ENCODE measurements around the gene SLCO3A1.

SLCO3A1 gene

DNA sequence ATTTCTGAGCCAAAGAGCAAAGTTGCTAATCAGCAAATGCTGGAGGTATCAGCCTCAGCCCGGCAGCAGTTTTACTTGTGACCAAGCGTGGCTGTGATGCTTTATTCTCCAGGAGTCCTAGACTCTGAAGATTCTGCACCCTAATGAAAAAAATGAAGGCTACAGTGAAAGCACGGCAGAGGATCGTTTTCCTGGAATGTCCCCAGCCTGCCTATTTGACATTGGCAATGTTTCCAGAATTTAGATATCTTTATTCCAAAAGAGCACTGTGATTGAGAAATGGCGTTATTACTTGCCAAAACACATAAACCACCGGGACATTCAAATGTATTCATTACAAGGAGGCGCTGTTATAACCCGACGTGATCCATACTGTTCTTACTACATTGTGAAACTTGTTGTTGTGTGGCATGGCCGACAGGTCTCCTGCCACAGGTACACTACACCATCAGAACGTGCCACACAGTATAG is 263.8 kb downstream of the SLCO3A1 start:
- no peak for DNase-seq (ENCODE audit: low read depth in 1 of 2, low spot score in 1 of 2)
- no peak overlapping the region for H3K4me3 ChIP-seq (replicated peaks; ENCODE audit: insufficient read depth, low read length)
- no peak for TF ChIP-seq SPI1 (IDR thresholded peaks at IDR 0.05; ENCODE audit: borderline replicate concordance, low read depth)
- TF ChIP-seq, protein P1, sequence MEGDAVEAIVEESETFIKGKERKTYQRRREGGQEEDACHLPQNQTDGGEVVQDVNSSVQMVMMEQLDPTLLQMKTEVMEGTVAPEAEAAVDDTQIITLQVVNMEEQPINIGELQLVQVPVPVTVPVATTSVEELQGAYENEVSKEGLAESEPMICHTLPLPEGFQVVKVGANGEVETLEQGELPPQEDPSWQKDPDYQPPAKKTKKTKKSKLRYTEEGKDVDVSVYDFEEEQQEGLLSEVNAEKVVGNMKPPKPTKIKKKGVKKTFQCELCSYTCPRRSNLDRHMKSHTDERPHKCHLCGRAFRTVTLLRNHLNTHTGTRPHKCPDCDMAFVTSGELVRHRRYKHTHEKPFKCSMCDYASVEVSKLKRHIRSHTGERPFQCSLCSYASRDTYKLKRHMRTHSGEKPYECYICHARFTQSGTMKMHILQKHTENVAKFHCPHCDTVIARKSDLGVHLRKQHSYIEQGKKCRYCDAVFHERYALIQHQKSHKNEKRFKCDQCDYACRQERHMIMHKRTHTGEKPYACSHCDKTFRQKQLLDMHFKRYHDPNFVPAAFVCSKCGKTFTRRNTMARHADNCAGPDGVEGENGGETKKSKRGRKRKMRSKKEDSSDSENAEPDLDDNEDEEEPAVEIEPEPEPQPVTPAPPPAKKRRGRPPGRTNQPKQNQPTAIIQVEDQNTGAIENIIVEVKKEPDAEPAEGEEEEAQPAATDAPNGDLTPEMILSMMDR (IDR thresholded peaks at IDR 0.05; ENCODE audit: insufficient read depth, low read length) = no peak
- no peak for TF ChIP-seq GABPA (IDR thresholded peaks at IDR 0.05; ENCODE audit: low read depth)
- TF ChIP-seq POLR2AphosphoS5 (IDR thresholded peaks at IDR 0.05; ENCODE audit: low read depth) = no peak
- TF ChIP-seq, protein P2, sequence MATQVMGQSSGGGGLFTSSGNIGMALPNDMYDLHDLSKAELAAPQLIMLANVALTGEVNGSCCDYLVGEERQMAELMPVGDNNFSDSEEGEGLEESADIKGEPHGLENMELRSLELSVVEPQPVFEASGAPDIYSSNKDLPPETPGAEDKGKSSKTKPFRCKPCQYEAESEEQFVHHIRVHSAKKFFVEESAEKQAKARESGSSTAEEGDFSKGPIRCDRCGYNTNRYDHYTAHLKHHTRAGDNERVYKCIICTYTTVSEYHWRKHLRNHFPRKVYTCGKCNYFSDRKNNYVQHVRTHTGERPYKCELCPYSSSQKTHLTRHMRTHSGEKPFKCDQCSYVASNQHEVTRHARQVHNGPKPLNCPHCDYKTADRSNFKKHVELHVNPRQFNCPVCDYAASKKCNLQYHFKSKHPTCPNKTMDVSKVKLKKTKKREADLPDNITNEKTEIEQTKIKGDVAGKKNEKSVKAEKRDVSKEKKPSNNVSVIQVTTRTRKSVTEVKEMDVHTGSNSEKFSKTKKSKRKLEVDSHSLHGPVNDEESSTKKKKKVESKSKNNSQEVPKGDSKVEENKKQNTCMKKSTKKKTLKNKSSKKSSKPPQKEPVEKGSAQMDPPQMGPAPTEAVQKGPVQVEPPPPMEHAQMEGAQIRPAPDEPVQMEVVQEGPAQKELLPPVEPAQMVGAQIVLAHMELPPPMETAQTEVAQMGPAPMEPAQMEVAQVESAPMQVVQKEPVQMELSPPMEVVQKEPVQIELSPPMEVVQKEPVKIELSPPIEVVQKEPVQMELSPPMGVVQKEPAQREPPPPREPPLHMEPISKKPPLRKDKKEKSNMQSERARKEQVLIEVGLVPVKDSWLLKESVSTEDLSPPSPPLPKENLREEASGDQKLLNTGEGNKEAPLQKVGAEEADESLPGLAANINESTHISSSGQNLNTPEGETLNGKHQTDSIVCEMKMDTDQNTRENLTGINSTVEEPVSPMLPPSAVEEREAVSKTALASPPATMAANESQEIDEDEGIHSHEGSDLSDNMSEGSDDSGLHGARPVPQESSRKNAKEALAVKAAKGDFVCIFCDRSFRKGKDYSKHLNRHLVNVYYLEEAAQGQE (IDR thresholded peaks at IDR 0.05; ENCODE audit: insufficient replicate concordance, low read depth) = no peak
- H3K27me3 ChIP-seq (ENCODE audit: insufficient read depth, poor library complexity, severe bottlenecking) = no peaks in the 10 kb centered on the region
- no peak overlapping the region for H3K27ac ChIP-seq (replicated peaks)

DNA sequence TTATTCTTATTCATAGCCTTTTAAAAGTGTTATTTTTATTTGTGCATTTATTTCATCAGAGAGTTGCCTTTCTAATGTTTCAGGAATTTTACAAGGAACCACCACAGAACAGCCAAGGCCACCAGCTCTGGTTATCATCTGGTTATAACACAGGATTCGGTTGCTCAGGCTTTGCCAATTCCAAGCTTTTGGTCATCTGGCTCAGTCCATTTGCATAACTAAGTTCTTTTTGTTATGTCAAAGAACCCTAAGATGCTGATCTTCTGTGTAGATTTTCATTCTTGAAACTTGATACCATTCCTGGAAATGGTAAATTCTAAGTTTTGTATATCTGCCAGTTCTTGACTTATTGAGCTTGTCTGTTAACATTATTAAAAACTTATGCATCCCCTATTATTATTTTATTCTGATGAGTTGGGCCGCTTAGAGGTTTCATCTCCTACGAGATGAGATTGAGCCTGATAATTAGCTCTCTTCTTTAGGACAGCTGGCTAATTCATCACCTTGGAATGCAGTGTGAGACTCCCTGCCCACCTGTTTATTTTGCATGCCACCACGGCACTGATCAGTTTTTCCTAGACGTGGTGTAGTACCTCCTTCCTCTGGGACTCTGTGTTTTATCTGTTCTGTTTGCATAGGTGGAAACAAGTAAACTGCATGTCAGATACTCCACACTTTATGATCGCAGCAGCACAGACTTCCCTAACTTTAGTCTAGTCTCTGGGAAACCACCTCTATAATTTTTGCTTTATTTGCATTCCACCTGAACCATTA is 264.8 kb downstream of the SLCO3A1 start:
- no peak for DNase-seq (ENCODE audit: low read depth in 1 of 2, low spot score in 1 of 2)
- Histone ChIP-seq H3K4me3 (replicated peaks; ENCODE audit: insufficient read depth, low read length) (no peak overlapping the region), H3K27me3 (ENCODE audit: insufficient read depth, poor library complexity, severe bottlenecking) (no peaks in the 10 kb centered on the region), H3K27ac (replicated peaks) (no peak overlapping the region)
- TF ChIP-seq POLR2AphosphoS5 (IDR thresholded peaks at IDR 0.05; ENCODE audit: low read depth) (no peak), SPI1 (IDR thresholded peaks at IDR 0.05; ENCODE audit: borderline replicate concordance, low read depth) (no peak), GABPA (IDR thresholded peaks at IDR 0.05; ENCODE audit: low read depth) (no peak)
- TF ChIP-seq, protein P1 (IDR thresholded peaks at IDR 0.05; ENCODE audit: insufficient read depth, low read length) = no peak
- TF ChIP-seq, protein P2 (IDR thresholded peaks at IDR 0.05; ENCODE audit: insufficient replicate concordance, low read depth) = no peak

DNA sequence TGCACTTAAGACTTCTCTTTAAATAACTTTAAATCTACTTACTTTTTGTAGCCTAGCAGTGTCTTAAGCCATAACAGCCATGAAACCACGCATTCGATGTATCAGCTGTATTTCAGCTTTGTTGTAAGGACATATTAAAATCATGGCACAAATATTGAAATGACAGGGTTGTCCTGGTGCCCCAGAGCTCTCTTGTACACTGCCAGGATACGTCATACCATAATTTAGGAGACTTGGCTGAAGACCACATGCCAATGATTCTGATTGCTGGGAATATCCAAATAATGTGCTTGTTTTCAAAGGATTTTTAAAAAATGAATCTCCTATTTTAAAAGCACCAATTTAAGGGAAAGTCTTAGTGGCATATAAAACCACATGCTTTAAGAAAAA is 265.4 kb downstream of the SLCO3A1 start:
- TF ChIP-seq, protein P1 (IDR thresholded peaks at IDR 0.05; ENCODE audit: insufficient read depth, low read length) = no peak
- no peak for TF ChIP-seq POLR2AphosphoS5 (IDR thresholded peaks at IDR 0.05; ENCODE audit: low read depth)
- no peak for TF ChIP-seq SPI1 (IDR thresholded peaks at IDR 0.05; ENCODE audit: borderline replicate concordance, low read depth)
- no peak for TF ChIP-seq GABPA (IDR thresholded peaks at IDR 0.05; ENCODE audit: low read depth)
- DNase-seq (ENCODE audit: low read depth in 1 of 2, low spot score in 1 of 2) = no peak
- H3K27me3 ChIP-seq (ENCODE audit: insufficient read depth, poor library complexity, severe bottlenecking) = no peaks in the 10 kb centered on the region
- H3K27ac ChIP-seq (replicated peaks) = no peak overlapping the region
- H3K4me3 ChIP-seq (replicated peaks; ENCODE audit: insufficient read depth, low read length) = no peak overlapping the region

All from HL-60 (cell line).